H1 (cell line): ENCODE results near the gene DIP2C. TPM values are rescaled to one million over a fixed set of nuclear protein-coding genes. Genes with fewer than 3 reads are reported as not detected.

Experiments used
- CTCF ChIA-PET: fragments of 300-600 bp; sonication (Branson Sonifier 250); formaldehyde crosslinking; loops from one replicate; lab custom pipeline; 2021; ENCODE audit not compliant: partially characterized antibody; lab: Charles Lee
- POLR2A ChIA-PET: fragments of 300-600 bp; sonication (Branson Sonifier 250); formaldehyde crosslinking; loops from one replicate; lab custom pipeline; 2021; ENCODE audit warnings: inconsistent platforms; ENCODE audit not compliant: partially characterized antibody; lab: Charles Lee
- DNase-seq, 2 experiments: peaks; one replicate each; pipeline versions ENCODE4 v3.0.0 to v3.0.0-alpha.2; 2010 to 2022; ENCODE audit warnings: low spot score in 2 of 2, low read depth in 1 of 2, mixed read lengths in 1 of 2
- FAIRE-seq: peaks from 2 replicates; lab custom pipeline; 2011; peaks lifted over from hg19 to GRCh38; lab: Jason Lieb, UNC
- H2AFZ ChIP-seq: 2 replicates; pipeline ENCODE4 v1.8.1; 2012; ENCODE audit warnings: low read length, inconsistent platforms
- H2AK5ac ChIP-seq: 2 replicates; pipeline ENCODE4 v1.6.1; 2013; ENCODE audit warnings: low read depth, low read length
- H2BK120ac ChIP-seq: replicated peaks from 2 replicates; pipeline ENCODE3; 2013; ENCODE audit warnings: low read depth, low read length, inconsistent platforms
- H2BK12ac ChIP-seq: 2 replicates; pipeline ENCODE4 v1.6.1; 2013; ENCODE audit warnings: low read depth, low read length
- H2BK15ac ChIP-seq: 2 replicates; pipeline ENCODE4 v1.6.1; 2013; ENCODE audit warnings: low read length
- H2BK20ac ChIP-seq: 2 replicates; pipeline ENCODE4 v1.6.1; 2013; ENCODE audit warnings: low read length
- H2BK5ac ChIP-seq: 2 replicates; pipeline ENCODE4 v1.6.1; 2013; ENCODE audit warnings: low read depth, low read length
- H3K14ac ChIP-seq: 2 replicates; pipeline ENCODE4 v1.6.1; 2013; ENCODE audit warnings: inconsistent platforms; ENCODE audit not compliant: insufficient read length
- H3K18ac ChIP-seq: 2 replicates; pipeline ENCODE4 v1.6.1; 2013; ENCODE audit warnings: low read length; ENCODE audit errors: extremely low read depth
- H3K23ac ChIP-seq: 2 replicates; pipeline ENCODE4 v1.6.1; 2013; ENCODE audit warnings: inconsistent platforms; ENCODE audit not compliant: insufficient read length
- H3K23me2 ChIP-seq: 2 replicates; pipeline ENCODE4 v1.6.1; 2013; ENCODE audit warnings: low read depth, low read length
- H3K27ac ChIP-seq: 2 replicates; pipeline ENCODE4 v1.6.1; 2011; ENCODE audit warnings: low read depth, low read length, inconsistent platforms
- H3K27me3 ChIP-seq, 4 experiments: replicated peaks in 1 of 4; 1 replicate in 1 of 4; 2 replicates in 3 of 4; pipeline versions ENCODE4 v1.6.1 to v1.8.1; 2011 to 2013; ENCODE audit warnings: low read length in 3 of 4, mild to moderate bottlenecking in 3 of 4, inconsistent platforms in 2 of 4, mixed read lengths in 2 of 4, moderate library complexity in 1 of 4; ENCODE audit not compliant: control insufficient read depth in 3 of 4, insufficient read depth in 3 of 4; ENCODE audit errors: extremely low read depth in 1 of 4
- H3K36me3 ChIP-seq, 4 experiments: 2 replicates each; pipeline versions ENCODE4 v1.6.1 to v1.8.1; 2011 to 2013; ENCODE audit warnings: mild to moderate bottlenecking in 4 of 4, low read length in 3 of 4, moderate library complexity in 2 of 4, control low read depth in 1 of 4, inconsistent platforms in 1 of 4; ENCODE audit not compliant: insufficient read depth in 4 of 4, control insufficient read depth in 2 of 4
- H3K4ac ChIP-seq: replicated peaks from 2 replicates; pipeline ENCODE3; 2013; ENCODE audit warnings: low read length, low read depth, mixed read lengths, inconsistent platforms; ENCODE audit not compliant: insufficient read length
- H3K4me1 ChIP-seq, 4 experiments: replicated peaks in 1 of 4; 1 replicate in 1 of 4; 2 replicates in 3 of 4; pipeline versions ENCODE4 v1.6.1 to v1.8.1; 2011 to 2013; ENCODE audit warnings: low read length in 3 of 4, inconsistent platforms in 2 of 4, mixed read lengths in 1 of 4; ENCODE audit not compliant: insufficient read depth in 4 of 4, control insufficient read depth in 3 of 4
- H3K4me2 ChIP-seq, 2 experiments: 2 replicates each; pipeline versions ENCODE4 v1.6.1 to v1.8.1; 2011 to 2013; ENCODE audit warnings: low read depth in 2 of 2, low read length in 2 of 2, control low read depth in 1 of 2, inconsistent platforms in 1 of 2, mild to moderate bottlenecking in 1 of 2; ENCODE audit not compliant: insufficient read depth in 1 of 2
- H3K4me3 ChIP-seq, 4 experiments: fragments of 200-600, 300-600 bp in 1 of 4; sonication (generic), shearing (Covaris generic), sonication (Bioruptor Twin) in 1 of 4; 2 replicates each; pipeline versions ENCODE4 v1.5.1 to v1.8.1; 2011 to 2016; ENCODE audit warnings: low read length in 4 of 4, low read depth in 3 of 4, control low read depth in 2 of 4, inconsistent platforms in 2 of 4, mild to moderate bottlenecking in 2 of 4, mixed read lengths in 1 of 4, moderate library complexity in 1 of 4; ENCODE audit not compliant: insufficient read depth in 2 of 4; ENCODE audit errors: extremely low read depth in 1 of 4
- H3K56ac ChIP-seq: replicated peaks from 2 replicates; pipeline ENCODE3; 2013; ENCODE audit warnings: low read depth, mild to moderate bottlenecking, mixed read lengths, low read length, inconsistent platforms; ENCODE audit not compliant: insufficient read length
- H3K79me1 ChIP-seq: 2 replicates; pipeline ENCODE4 v1.6.1; 2013; ENCODE audit warnings: low read depth, low read length, control low read depth
- H3K79me2 ChIP-seq, 2 experiments: 2 replicates each; pipeline versions ENCODE4 v1.6.1 to v1.8.1; 2012 to 2013; ENCODE audit warnings: low read length in 2 of 2, mild to moderate bottlenecking in 2 of 2, inconsistent platforms in 1 of 2; ENCODE audit not compliant: insufficient read depth in 2 of 2, control insufficient read depth in 1 of 2
- H3K9ac ChIP-seq, 4 experiments: replicated peaks in 1 of 4; 1 replicate in 1 of 4; 2 replicates in 3 of 4; pipeline versions ENCODE4 v1.6.1 to v1.8.1; 2011 to 2013; ENCODE audit warnings: low read depth in 3 of 4, low read length in 3 of 4, control low read depth in 2 of 4, mild to moderate bottlenecking in 2 of 4, moderate library complexity in 2 of 4, inconsistent platforms in 1 of 4; ENCODE audit errors: extremely low read depth in 1 of 4
- H3K9me3 ChIP-seq, 2 experiments: 2 replicates each; pipeline versions ENCODE4 v1.6.1 to v1.8.1; 2012 to 2013; ENCODE audit warnings: mild to moderate bottlenecking in 2 of 2, moderate library complexity in 2 of 2, control low read depth in 1 of 2, inconsistent platforms in 1 of 2, low read depth in 1 of 2, low read length in 1 of 2, mixed read lengths in 1 of 2; ENCODE audit not compliant: insufficient read depth in 2 of 2
- H4K20me1 ChIP-seq, 2 experiments: replicated peaks in 1 of 2; 2 replicates each; pipeline versions ENCODE3 to v1.8.1; 2011 to 2013; ENCODE audit warnings: inconsistent platforms in 2 of 2, low read length in 2 of 2, mild to moderate bottlenecking in 1 of 2; ENCODE audit not compliant: insufficient read depth in 2 of 2, control insufficient read depth in 1 of 2
- H4K5ac ChIP-seq: 2 replicates; pipeline ENCODE4 v1.6.1; 2013; ENCODE audit warnings: low read length, low read depth, mixed read lengths, inconsistent platforms; ENCODE audit not compliant: insufficient read length
- H4K8ac ChIP-seq: 2 replicates; pipeline ENCODE4 v1.8.0; 2013; ENCODE audit warnings: mild to moderate bottlenecking, moderate library complexity, low read length, inconsistent platforms; ENCODE audit not compliant: insufficient read depth; ENCODE audit errors: extremely low read depth
- H4K91ac ChIP-seq: replicated peaks from 2 replicates; pipeline ENCODE3; 2013; ENCODE audit warnings: low read length, mixed read lengths, inconsistent platforms; ENCODE audit not compliant: insufficient read length
- CEBPB ChIP-seq: IDR thresholded peaks from 2 replicates; pipeline ENCODE4 v1.6.1; 2012; ENCODE audit warnings: low read depth, low read length
- RBBP5 ChIP-seq: IDR thresholded peaks from 2 replicates; pipeline ENCODE4 v1.7.1; 2012; ENCODE audit warnings: low read depth, mild to moderate bottlenecking, inconsistent platforms, low read length, moderate library complexity, borderline replicate concordance
- WGBS, 2 experiments: shearing (Covaris generic) in 1 of 2; methylation state at CpG; one replicate each; pipeline versions ENCODE4 v1.1.6 to v1.1.7; 2013 to 2015; ENCODE audit warnings: low lambda C conversion rate in 2 of 2, mixed read lengths in 2 of 2, inconsistent platforms in 1 of 2, low coverage in 1 of 2, missing lambda C conversion rate in 1 of 2; ENCODE audit not compliant: insufficient replicate concordance in 2 of 2, insufficient coverage in 1 of 2, insufficient read length in 1 of 2; ENCODE audit errors: extremely low coverage in 1 of 2, missing lambda C conversion rate in 1 of 2; 5-methylcytosine and 5-hydroxymethylcytosine counted together
- polyA plus RNA-seq, 7 experiments: library from polyadenylated mRNA; depleted of rRNA in 3 of 7; stranded (reverse) in 5 of 7; unstranded in 2 of 7; fragments of >200 nt in 5 of 7; fragments of 200-250 nt in 2 of 7; gene quantifications; 1 replicate in 5 of 7; 2 replicates in 1 of 7; 4 replicates in 1 of 7; pipeline versions ENCODE4 v1.2.1 to v1.2.3, GENCODE V29; 2011 to 2013; ENCODE audit warnings: missing spikeins in 2 of 7, mixed read lengths in 2 of 7
- total RNA-seq: library from RNA; stranded (reverse); fragmentation: NEBNext Ultra II Directional; extraction: Animal tissue kit (Norgen Biotek cat#: 25700); gene quantifications from 2 replicates; pipeline ENCODE4 v1.2.1, GENCODE V29; 2021

The DIP2C gene
- total and polyA plus RNA-seq, 2 of the 8 experiments (the other 6 are each of a cell fraction or from before 2014, with no cell fraction given) = 3.8 to 9.3 TPM

DNA sequence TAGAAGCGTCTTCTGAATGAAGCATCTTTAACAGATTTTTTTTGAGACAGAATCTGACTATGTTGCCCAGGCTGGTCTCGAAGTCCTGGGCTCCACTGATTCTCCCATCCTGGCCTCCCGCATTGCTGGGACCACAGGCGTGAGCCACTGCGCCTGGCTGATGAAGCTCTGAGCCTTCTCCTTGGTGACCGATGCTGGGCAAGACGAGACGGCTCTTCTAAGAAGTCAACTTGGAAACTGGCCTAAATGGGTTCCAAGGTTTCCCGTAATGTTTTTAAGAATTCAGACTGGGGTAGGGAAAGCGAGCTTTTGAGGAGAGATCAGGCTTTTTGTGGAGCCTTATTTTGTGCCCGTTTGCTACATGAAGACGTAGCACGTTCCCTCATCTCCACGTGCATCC is 329.7 kb downstream of the DIP2C start:
- H3K9ac ChIP-seq = no peak overlapping the region
- DNase-seq (no peak), FAIRE-seq (no peak)
- no peaks in the 10 kb centered on the region; a peak in 1 of 7 replicates for H3K4me1 ChIP-seq
- H3K23me2 ChIP-seq = no peaks in the 10 kb centered on the region
- no peak overlapping the region for H3K27ac ChIP-seq
- POLR2A ChIA-PET = no interaction called here
- H2BK20ac ChIP-seq = no peak overlapping the region
- no peak overlapping the region for H2AFZ ChIP-seq
- no peak overlapping the region for H3K14ac ChIP-seq
- TF ChIP-seq RBBP5 (no peak), CEBPB (no peak)
- no peaks in the 10 kb centered on the region for H4K20me1 ChIP-seq
- H4K5ac ChIP-seq = no peak overlapping the region
- no peak overlapping the region for H4K8ac ChIP-seq
- H3K56ac ChIP-seq = no peak overlapping the region
- H3K4me2 ChIP-seq = no peak overlapping the region
- no peaks in the 10 kb centered on the region for H3K27me3 ChIP-seq
- H2BK5ac ChIP-seq = no peak overlapping the region
- no peak overlapping the region for H2BK12ac ChIP-seq
- CTCF ChIA-PET = no interaction called here
- H3K36me3 ChIP-seq = no peaks in the 10 kb centered on the region; a peak in 2 of 8 replicates
- no peaks in the 10 kb centered on the region for H3K79me1 ChIP-seq
- H2BK15ac ChIP-seq = no peak overlapping the region
- H2BK120ac ChIP-seq = no peak overlapping the region
- H3K4ac ChIP-seq = no peak overlapping the region
- no peak overlapping the region for H2AK5ac ChIP-seq
- H3K79me2 ChIP-seq = no peaks in the 10 kb centered on the region
- H3K18ac ChIP-seq = no peak overlapping the region
- no peak overlapping the region for H3K23ac ChIP-seq
- no peaks in the 10 kb centered on the region for H3K9me3 ChIP-seq
- H3K4me3 ChIP-seq = no peak overlapping the region
- 89% methylated on average over 12 of the region's 14 CpGs; no CpG with 5 or more reads in 1 of the 2 experiments for WGBS, 2 experiments
- no peak overlapping the region for H4K91ac ChIP-seq
